Ascending aorta (tissue), 2 donors: Measurements from ENCODE around the gene CFAP91. TPM values are rescaled to one million over a fixed set of nuclear protein-coding genes. Genes with fewer than 3 reads are reported as not detected.

ENCODE experiments used
- DNase-seq, 2 donors: peaks; one replicate each; pipeline ENCODE4 v3.0.0-alpha.2; 2019; ENCODE audit warnings: low spot score in 2 of 2
- H3K27ac ChIP-seq, 2 donors: fragments of 200-600 bp; sonication (generic); one replicate each; pipeline ENCODE4 v1.5.1; 2016 to 2017; ENCODE audit warnings: mild to moderate bottlenecking in 1 of 2
- H3K27me3 ChIP-seq: fragments of 200-600 bp; sonication (generic); one replicate; pipeline ENCODE4 v1.5.1; 2017
- H3K36me3 ChIP-seq, 2 donors: fragments of 200-600 bp; sonication (generic); one replicate each; pipeline ENCODE4 v1.5.1; 2016
- H3K4me1 ChIP-seq, 2 donors: fragments of 200-600 bp; sonication (generic); one replicate each; pipeline ENCODE4 v1.5.1; 2016 to 2017; ENCODE audit warnings: mild to moderate bottlenecking in 1 of 2
- H3K4me3 ChIP-seq, 2 donors: fragments of 200-600 bp; sonication (generic); one replicate each; pipeline ENCODE4 v1.5.1; 2016 to 2017; ENCODE audit warnings: mild to moderate bottlenecking in 1 of 2
- H3K9me3 ChIP-seq, 2 donors: fragments of 200-600 bp; sonication (generic); one replicate each; pipeline ENCODE4 v1.5.1; 2016
- intact Hi-C: fragments of 100-400 bp; cut with DNase I; formaldehyde crosslinking; loops from one replicate; pipeline ENCODE4 v1.15.1; 2023
- total RNA-seq: library from RNA; depleted of rRNA; stranded (reverse); fragments of >200 nt; gene quantifications from one replicate; pipeline ENCODE4 v1.1.0, GENCODE V29; 2016
- TF ChIP-seq, protein P1 (sequence below), 3 experiments: fragments of 200-600 bp in 2 of 3; fragments of 450-650 bp in 1 of 3; sonication (generic) in 2 of 3; IDR thresholded peaks; one replicate each; pipeline ENCODE4 v1.5.1; 2016 to 2019; ENCODE audit warnings: antibody characterized with exemption in 3 of 3, mild to moderate bottlenecking in 1 of 3, moderate library complexity in 1 of 3

CFAP91 gene
- total RNA-seq, 1 donor from 2014 or later: 3.5 TPM

DNA sequence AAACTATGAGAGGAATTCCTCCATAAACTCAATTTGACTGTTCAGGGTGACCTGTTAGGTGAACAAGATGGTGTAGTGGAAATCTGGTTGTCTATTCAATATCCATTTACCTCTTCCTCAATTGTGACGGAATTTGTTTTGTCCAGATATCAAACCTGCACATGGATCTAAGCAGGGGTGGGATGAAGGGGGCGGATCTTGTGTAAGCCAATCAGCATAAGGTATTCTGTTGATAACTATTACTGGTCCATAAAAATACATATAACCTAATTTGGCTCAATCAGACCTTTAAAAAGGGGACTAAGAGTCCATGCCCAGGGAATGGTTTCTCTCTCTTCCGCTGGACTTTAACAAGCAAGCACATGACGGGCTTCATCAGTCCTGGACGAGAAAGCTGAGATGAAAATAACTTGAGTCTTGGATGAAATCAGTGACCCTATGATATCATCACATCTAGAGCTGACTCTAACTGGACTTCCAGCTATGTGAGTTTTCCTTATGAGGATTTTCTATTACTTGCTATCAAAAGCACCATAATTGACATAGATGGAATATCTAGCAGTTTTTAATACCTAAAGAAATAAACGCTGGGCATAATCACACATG, 36.8 kb upstream of the CFAP91 start:
- Histone ChIP-seq H3K27me3 (no peaks in the 10 kb centered on the region), H3K36me3 (peaks cover 2 to 11% of the 10 kb centered on the region in 2 donors), H3K27ac (peak overlapping the region; percentile 14 to 37), H3K9me3 (no peaks in the 10 kb centered on the region), H3K4me3 (no peak overlapping the region), H3K4me1 (peaks cover 0 to 7% of the 10 kb centered on the region in 2 donors)
- TF ChIP-seq, protein P1, sequence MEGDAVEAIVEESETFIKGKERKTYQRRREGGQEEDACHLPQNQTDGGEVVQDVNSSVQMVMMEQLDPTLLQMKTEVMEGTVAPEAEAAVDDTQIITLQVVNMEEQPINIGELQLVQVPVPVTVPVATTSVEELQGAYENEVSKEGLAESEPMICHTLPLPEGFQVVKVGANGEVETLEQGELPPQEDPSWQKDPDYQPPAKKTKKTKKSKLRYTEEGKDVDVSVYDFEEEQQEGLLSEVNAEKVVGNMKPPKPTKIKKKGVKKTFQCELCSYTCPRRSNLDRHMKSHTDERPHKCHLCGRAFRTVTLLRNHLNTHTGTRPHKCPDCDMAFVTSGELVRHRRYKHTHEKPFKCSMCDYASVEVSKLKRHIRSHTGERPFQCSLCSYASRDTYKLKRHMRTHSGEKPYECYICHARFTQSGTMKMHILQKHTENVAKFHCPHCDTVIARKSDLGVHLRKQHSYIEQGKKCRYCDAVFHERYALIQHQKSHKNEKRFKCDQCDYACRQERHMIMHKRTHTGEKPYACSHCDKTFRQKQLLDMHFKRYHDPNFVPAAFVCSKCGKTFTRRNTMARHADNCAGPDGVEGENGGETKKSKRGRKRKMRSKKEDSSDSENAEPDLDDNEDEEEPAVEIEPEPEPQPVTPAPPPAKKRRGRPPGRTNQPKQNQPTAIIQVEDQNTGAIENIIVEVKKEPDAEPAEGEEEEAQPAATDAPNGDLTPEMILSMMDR (IDR thresholded peaks at IDR 0.05): no peak
- intact Hi-C loops: no loop called here
- DNase-seq: no peak

DNA sequence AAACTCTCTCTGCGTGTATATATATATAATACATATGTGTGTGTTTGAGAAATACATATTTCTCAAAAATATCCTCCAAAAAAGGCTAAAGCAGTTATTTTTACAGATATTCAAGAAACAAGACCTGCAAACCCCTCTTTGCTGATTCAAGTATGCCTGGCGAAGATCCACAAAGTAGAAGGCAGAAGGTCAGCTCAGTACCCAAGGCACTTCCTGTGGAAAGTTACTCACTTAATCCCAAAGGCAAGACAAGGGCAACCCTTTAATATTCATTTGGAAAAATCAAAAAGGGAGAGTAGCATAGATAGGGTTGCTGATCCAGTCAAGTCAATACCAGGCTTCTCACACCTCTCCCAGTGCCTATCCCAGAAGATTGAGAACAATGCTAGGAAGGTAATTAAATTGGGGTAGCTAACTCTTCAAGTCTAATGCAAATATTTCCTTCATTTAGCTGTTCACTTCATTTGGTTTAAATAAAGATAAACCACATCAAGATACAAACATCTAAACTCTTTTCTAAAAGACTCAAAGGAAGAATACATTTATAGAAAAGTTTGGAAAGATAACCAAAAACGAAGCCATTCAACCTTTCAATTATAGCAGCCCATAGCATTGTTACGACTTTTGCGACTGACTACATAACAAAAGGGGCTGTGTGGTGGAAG, 32.8 kb upstream of the CFAP91 start:
- H3K27ac ChIP-seq: peak overlapping the region; percentile 45 to 48
- intact Hi-C loops: loop anchor here (10.0 kb wide), 3 partner anchors 425 to 755 kb away; partner anchors contain the start of genes B4GALT4 and GSK3B
- TF ChIP-seq, protein P1 (IDR thresholded peaks at IDR 0.05): no peak

GRCh38 chr3:119672776-119673175, 30.0 kb upstream of the CFAP91 start:
- Histone ChIP-seq H3K9me3 (no peaks in the 10 kb centered on the region), H3K27ac (peak overlapping the region; percentile 38 to 47), H3K27me3 (no peaks in the 10 kb centered on the region), H3K4me1 (peaks cover 3 to 15% of the 10 kb centered on the region in 2 donors), H3K36me3 (peaks cover 24 to 30% of the 10 kb centered on the region in 2 donors), H3K4me3 (no peak overlapping the region)
- intact Hi-C loops: loop anchor here (10.0 kb wide), 3 partner anchors 422 to 752 kb away; partner anchors contain the start of genes B4GALT4 and GSK3B
- no peak for DNase-seq
- TF ChIP-seq, protein P1 (IDR thresholded peaks at IDR 0.05): no peak

More for the DNA sequence above, 32.8 kb upstream of the CFAP91 start:
- no peak for DNase-seq
- Histone ChIP-seq H3K4me1 (peaks cover 0 to 4% of the 10 kb centered on the region in 2 donors), H3K4me3 (no peak overlapping the region), H3K27me3 (no peaks in the 10 kb centered on the region), H3K9me3 (no peaks in the 10 kb centered on the region), H3K36me3 (peaks cover 24 to 30% of the 10 kb centered on the region in 2 donors)

- H3K27me3 ChIP-seq: no peaks in the 10 kb centered on the region
- intact Hi-C loops: loop anchor here (10.0 kb wide), 3 partner anchors 421 to 751 kb away; partner anchors contain the start of genes B4GALT4 and GSK3B
- H3K4me3 ChIP-seq: no peak overlapping the region
- peaks cover 3 to 18% of the 10 kb centered on the region in 2 donors for H3K4me1 ChIP-seq
- TF ChIP-seq, protein P1 (IDR thresholded peaks at IDR 0.05): no peak
- H3K27ac ChIP-seq: peak overlapping the region; percentile 38 to 47
- DNase-seq: no peak
- no peaks in the 10 kb centered on the region for H3K9me3 ChIP-seq
- H3K36me3 ChIP-seq: peaks cover 22% of the 10 kb centered on the region in 2 donors
These were observed 28.9 kb upstream of the CFAP91 start for GRCh38 chr3:119673875-119674274.

GRCh38 chr3:119675188-119675874, 27.5 kb upstream of the CFAP91 start:
- peak overlapping the region; percentile 12 to 80 for H3K4me3 ChIP-seq
- TF ChIP-seq, protein P1 (IDR thresholded peaks at IDR 0.05): no peak
- no peaks in the 10 kb centered on the region for H3K9me3 ChIP-seq
- no peaks in the 10 kb centered on the region for H3K27me3 ChIP-seq
- peaks cover 3 to 18% of the 10 kb centered on the region in 2 donors for H3K4me1 ChIP-seq
- DNase-seq: no peak
- H3K27ac ChIP-seq: peak overlapping the region; percentile 93
- intact Hi-C loops: loop anchor here (10.0 kb wide), 3 partner anchors 419 to 749 kb away; partner anchors contain the start of genes B4GALT4 and GSK3B
- peaks cover 19 to 22% of the 10 kb centered on the region in 2 donors for H3K36me3 ChIP-seq
